Right atrium auricular region (tissue), 2 donors: ENCODE data around the gene SPAM1. TPM values are rescaled to one million over a fixed set of nuclear protein-coding genes. Genes with fewer than 3 reads are reported as not detected.

Experiments used
- DNase-seq: peaks from one replicate; pipeline ENCODE4 v3.0.0-alpha.2; 2019; ENCODE audit warnings: low spot score
- H3K27ac ChIP-seq, 2 donors: fragments of 200-600 bp; sonication (generic); 1 replicate in 1 of 2; 2 replicates in 1 of 2; pipeline ENCODE4 v1.5.1; 2016 to 2019
- H3K27me3 ChIP-seq, 2 donors: fragments of 200-600 bp; sonication (generic); one replicate each; pipeline versions ENCODE4 v1.5.1 to v1.6.0; 2017 to 2019
- H3K36me3 ChIP-seq: fragments of 200-600 bp; sonication (generic); one replicate; pipeline ENCODE4 v1.5.1; 2016
- H3K4me1 ChIP-seq, 2 donors: fragments of 200-600 bp; sonication (generic); one replicate each; pipeline versions ENCODE4 v1.5.1 to v1.6.0; 2017 to 2019
- H3K4me3 ChIP-seq, 2 donors: fragments of 200-600 bp; sonication (generic); 1 replicate in 1 of 2; 2 replicates in 1 of 2; pipeline ENCODE4 v1.5.1; 2017 to 2019; ENCODE audit warnings: mild to moderate bottlenecking in 1 of 2, moderate library complexity in 1 of 2
- H3K9me3 ChIP-seq, 2 donors: fragments of 200-600 bp; sonication (generic); one replicate each; pipeline ENCODE4 v1.5.1; 2019
- CTCF ChIP-seq, 2 donors: fragments of 200-600 bp; sonication (generic); IDR thresholded peaks; one replicate each; pipeline ENCODE4 v1.5.1; 2019; ENCODE audit warnings: antibody characterized with exemption in 2 of 2
- total RNA-seq, 2 donors: library from RNA; depleted of rRNA; stranded (reverse); fragments of >200 nt; gene quantifications; one replicate each; pipeline ENCODE4 v1.1.0, GENCODE V29; 2016

Gene SPAM1
- total RNA-seq, 2 donors from 2014 or later = not detected

GRCh38 chr7:123918309-123918708 lies 6.7 kb upstream of the SPAM1 start:
- no peak overlapping the region for H3K4me3 ChIP-seq
- H3K9me3 ChIP-seq = no peaks in the 10 kb centered on the region
- no peaks in the 10 kb centered on the region for H3K36me3 ChIP-seq
- no peaks in the 10 kb centered on the region for H3K4me1 ChIP-seq
- no peak for TF ChIP-seq CTCF (IDR thresholded peaks at IDR 0.05)
- no peaks in the 10 kb centered on the region for H3K27me3 ChIP-seq
- no peak overlapping the region for H3K27ac ChIP-seq
- DNase-seq = no peak

- no peaks in the 10 kb centered on the region for H3K27me3 ChIP-seq
- TF ChIP-seq CTCF (IDR thresholded peaks at IDR 0.05) = no peak
- H3K9me3 ChIP-seq = no peaks in the 10 kb centered on the region
- H3K4me1 ChIP-seq = no peaks in the 10 kb centered on the region
- no peak overlapping the region for H3K27ac ChIP-seq
- DNase-seq = no peak
- no peak overlapping the region for H3K4me3 ChIP-seq
- H3K36me3 ChIP-seq = no peaks in the 10 kb centered on the region
Observed at GRCh38 chr7:123923599-123923998, 1.4 kb upstream of the SPAM1 start.

DNA sequence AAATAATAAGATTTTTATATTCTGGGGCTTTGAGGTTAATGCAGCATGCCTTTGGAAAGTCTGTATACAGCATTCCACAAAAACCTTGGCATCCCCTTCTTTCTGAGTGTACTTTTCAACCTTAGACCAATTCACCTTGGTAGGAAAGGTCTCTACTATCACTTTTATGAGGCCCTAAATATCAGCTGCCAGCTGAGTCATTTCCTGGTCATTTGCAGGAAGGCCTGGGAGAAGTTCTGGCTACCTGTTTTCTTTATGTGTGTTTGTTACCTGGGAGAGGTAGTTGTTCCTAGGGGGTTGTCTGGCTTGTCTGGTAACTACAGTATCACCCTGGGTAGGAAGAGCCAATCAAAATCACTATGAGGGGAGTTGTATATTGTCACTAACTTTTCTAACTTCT lies 4.1 kb downstream of the SPAM1 start:
- H3K36me3 ChIP-seq = no peaks in the 10 kb centered on the region
- H3K27ac ChIP-seq = no peak overlapping the region
- no peaks in the 10 kb centered on the region for H3K4me1 ChIP-seq
- H3K4me3 ChIP-seq = no peak overlapping the region
- no peaks in the 10 kb centered on the region for H3K27me3 ChIP-seq
- no peak for DNase-seq
- no peak for TF ChIP-seq CTCF (IDR thresholded peaks at IDR 0.05)
- H3K9me3 ChIP-seq = no peaks in the 10 kb centered on the region

DNA sequence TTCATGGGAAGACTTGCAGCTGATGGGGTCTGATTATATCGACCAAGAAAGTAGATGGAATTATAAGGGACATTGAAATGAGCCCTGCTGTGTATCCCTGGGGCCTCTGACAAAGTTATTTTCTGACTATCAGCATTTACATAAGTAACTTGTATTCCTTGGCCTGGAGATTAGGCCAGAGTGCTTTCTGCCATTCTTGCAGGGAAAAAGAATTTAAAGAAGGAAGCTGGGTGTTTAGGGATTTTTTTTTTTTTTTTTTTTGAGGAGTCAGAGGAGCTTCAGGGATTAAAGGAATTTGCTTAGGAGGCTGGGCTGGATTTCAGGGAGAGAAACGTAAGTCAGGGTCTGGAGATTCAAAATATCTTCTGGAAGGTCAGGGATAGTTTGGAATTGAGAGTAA lies 4.6 kb downstream of the SPAM1 start:
- H3K4me3 ChIP-seq = no peak overlapping the region
- no peaks in the 10 kb centered on the region for H3K36me3 ChIP-seq
- no peak for DNase-seq
- H3K9me3 ChIP-seq = no peaks in the 10 kb centered on the region
- no peak for TF ChIP-seq CTCF (IDR thresholded peaks at IDR 0.05)
- no peaks in the 10 kb centered on the region for H3K4me1 ChIP-seq
- H3K27ac ChIP-seq = no peak overlapping the region
- H3K27me3 ChIP-seq = no peaks in the 10 kb centered on the region

- Histone ChIP-seq H3K27me3 (no peaks in the 10 kb centered on the region), H3K4me3 (no peak overlapping the region), H3K9me3 (peaks cover 0 to 17% of the 10 kb centered on the region in 2 donors), H3K4me1 (no peaks in the 10 kb centered on the region), H3K36me3 (no peaks in the 10 kb centered on the region), H3K27ac (no peak overlapping the region)
- TF ChIP-seq CTCF (IDR thresholded peaks at IDR 0.05) = no peak
- no peak for DNase-seq
Observed at GRCh38 chr7:123935436-123936381, 10.7 kb downstream of the SPAM1 start.
